ENCODE measurements around the gene ZNF300.
"Not testable (repeated sequence)": the region's sequence is repeated elsewhere in the genome, so short reads cannot be mapped to it uniquely, and the experiment has no call there.

The ZNF300 gene

GRCh38 chr5:150848271-150848670, 56.5 kb downstream of the ZNF300 start:
- Histone ChIP-seq H3K27me3 (no peaks in the 10 kb centered on the region), H3K9ac (no peak overlapping the region), H3K27ac (no peak overlapping the region), H4K20me1 (no peaks in the 10 kb centered on the region), H3K4me2 (peak overlapping the region in 1 of 11 experiments; percentile 1; a peak in 1 of 22 replicates), H3K9me3 (replicated peaks in 1 of 11) (peaks cover 6 to 21% (median 15%) of the 10 kb centered on the region in 11 experiments; a peak in 20 of 22 replicates), H3K4me3 (no peak overlapping the region), H3K36me3 (no peaks in the 10 kb centered on the region), H3K4me1 (peaks cover 1 to 30% (median 22%) of the 10 kb centered on the region in 10 experiments; a peak in 18 of 20 replicates)
- TF ChIP-seq Cebpa-rat (IDR thresholded peaks at IDR 0.05), result no peak

- no peak for TF ChIP-seq Cebpa-rat (IDR thresholded peaks at IDR 0.05)
- no peaks in the 10 kb centered on the region for H3K36me3 ChIP-seq
- peak overlapping the region; percentile 70 to 91 (median 85); a peak in 20 of 22 replicates for H3K4me2 ChIP-seq
- peaks cover 0 to 29% (median 20%) of the 10 kb centered on the region in 10 experiments; a peak in 17 of 20 replicates for H3K4me1 ChIP-seq
- H4K20me1 ChIP-seq, result no peaks in the 10 kb centered on the region
- H3K9me3 ChIP-seq (replicated peaks in 1 of 11), result peaks cover 6 to 21% (median 15%) of the 10 kb centered on the region in 11 experiments; a peak in 20 of 22 replicates
- H3K4me3 ChIP-seq, result no peak overlapping the region; a peak in 1 of 20 replicates
- H3K27ac ChIP-seq, result peak overlapping the region in 7 of 11 experiments; percentile 63 to 79 (median 77); a peak in 13 of 22 replicates
- no peaks in the 10 kb centered on the region for H3K27me3 ChIP-seq
- H3K9ac ChIP-seq, result peak overlapping the region in 5 of 11 experiments; percentile 32 to 69 (median 40); a peak in 9 of 22 replicates
Observed at GRCh38 chr5:150847334-150847695, 57.5 kb downstream of the ZNF300 start.

GRCh38 chr5:150846654-150847333, 58.0 kb downstream of the ZNF300 start:
- peak overlapping the region; percentile 17 to 61 (median 43); a peak in 16 of 20 replicates for H3K4me3 ChIP-seq
- TF ChIP-seq Cebpa-rat (IDR thresholded peaks at IDR 0.05), result peak in 4 of 11 experiments; percentile 15 to 77 (median 57); a peak in 6 of 22 replicates
- peaks cover 6 to 21% (median 15%) of the 10 kb centered on the region in 11 experiments; a peak in 20 of 22 replicates for H3K9me3 ChIP-seq (replicated peaks in 1 of 11)
- peak overlapping the region in 9 of 11 experiments; percentile 53 to 79 (median 77); a peak in 18 of 22 replicates for H3K27ac ChIP-seq
- peak overlapping the region in 10 of 11 experiments; percentile 8 to 69 (median 62); a peak in 18 of 22 replicates for H3K9ac ChIP-seq
- no peaks in the 10 kb centered on the region for H3K36me3 ChIP-seq
- H3K27me3 ChIP-seq, result no peaks in the 10 kb centered on the region
- peaks cover 0 to 29% (median 20%) of the 10 kb centered on the region in 10 experiments; a peak in 17 of 20 replicates for H3K4me1 ChIP-seq
- H3K4me2 ChIP-seq, result peak overlapping the region; percentile 70 to 91 (median 85)
- no peaks in the 10 kb centered on the region for H4K20me1 ChIP-seq

- Histone ChIP-seq H3K4me2 (peak within 1 kb of the TSS; percentile 70 to 91 (median 85)), H3K9ac (peak within 1 kb of the TSS in 10 of 11 experiments; percentile 8 to 69 (median 62); a peak in 18 of 22 replicates), H3K27ac (peak within 1 kb of the TSS in 9 of 11 experiments; percentile 53 to 79 (median 77); a peak in 18 of 22 replicates)
Observed at GRCh38 chr5:150846308-150846653, 58.5 kb downstream of the ZNF300 start, which contains the start of gene IRGM. TSS of gene IRGM (plus strand) at chr5:150846521. CDS start at chr5:150848124, 1,603 bp downstream.

GRCh38 chr5:150845185-150845859, 59.5 kb downstream of the ZNF300 start:
- not testable (repeated sequence) for H4K20me1 ChIP-seq, H3K27me3 ChIP-seq, H3K9ac ChIP-seq, H3K36me3 ChIP-seq
- peaks cover 6 to 21% (median 15%) of the 10 kb centered on the region in 11 experiments; a peak in 20 of 22 replicates for H3K9me3 ChIP-seq (replicated peaks in 1 of 11)
- H3K4me3 ChIP-seq, result peak overlapping the region in 1 of 10 experiments; percentile 9; a peak in 1 of 20 replicates
- peaks cover 0 to 29% (median 20%) of the 10 kb centered on the region in 10 experiments; a peak in 17 of 20 replicates for H3K4me1 ChIP-seq
- peak overlapping the region in 5 of 11 experiments; percentile 8 to 72 (median 22); a peak in 4 of 22 replicates for H3K27ac ChIP-seq
- peak overlapping the region in 4 of 11 experiments; percentile 70 to 91 (median 82); a peak in 3 of 22 replicates for H3K4me2 ChIP-seq

More at GRCh38 chr5:150846308-150846653, 58.5 kb downstream of the ZNF300 start, which contains the start of gene IRGM:
- H3K36me3 ChIP-seq, H3K27me3 ChIP-seq, H4K20me1 ChIP-seq: not testable (repeated sequence)
- Histone ChIP-seq H3K9me3 (replicated peaks in 1 of 11) (peaks cover 6 to 21% (median 15%) of the 10 kb centered on the region in 11 experiments; a peak in 20 of 22 replicates), H3K4me1 (peaks cover 0 to 29% (median 20%) of the 10 kb centered on the region in 10 experiments; a peak in 17 of 20 replicates), H3K4me3 (peak within 1 kb of the TSS; percentile 17 to 61 (median 43); a peak in 16 of 20 replicates)
